Panc1 (cell line): ENCODE measurements around the gene THG1L. TPM values are rescaled to one million over a fixed set of nuclear protein-coding genes. Genes with fewer than 3 reads are reported as not detected.

Source experiments
- ATAC-seq: fragments of 200-7000 bp; cut with Tn5 transposase; 2 replicates; pipeline ENCODE4 v1.9.1; 2020; ENCODE audit warnings: mild to moderate bottlenecking, moderate library complexity
- BruUV-seq: library from RNA; stranded (reverse); fragments of 400-500 nt; replicated peaks from 2 replicates; lab custom pipeline; 2021; lab: Mats Ljungman, UMichigan
- CTCF ChIA-PET: fragments of 300-600 bp; sonication (Branson Sonifier 250); formaldehyde crosslinking; loops from one replicate; lab custom pipeline; 2022; ENCODE audit warnings: antibody characterized with exemption; lab: Charles Lee
- POLR2A ChIA-PET: fragments of 300-600 bp; sonication (Branson Sonifier 250); formaldehyde crosslinking; loops from one replicate; lab custom pipeline; 2022; ENCODE audit warnings: antibody characterized with exemption; lab: Charles Lee
- DNase-seq: peaks from one replicate; pipeline ENCODE4 v3.0.0-alpha.2; 2010; ENCODE audit warnings: low read depth, low spot score
- H3K27ac ChIP-seq: 2 replicates; pipeline ENCODE4 v1.5.1; 2011; ENCODE audit warnings: mild to moderate bottlenecking, low read length, inconsistent platforms
- H3K27me3 ChIP-seq: fragments of 200-500 bp; sonication (Bioruptor generic); 2 replicates; pipeline ENCODE4 v1.6.0; 2014; ENCODE audit warnings: low read length, inconsistent platforms; ENCODE audit not compliant: control insufficient read depth, insufficient read depth
- H3K36me3 ChIP-seq: fragments of 200-500 bp; sonication (Bioruptor generic); 2 replicates; pipeline ENCODE4 v1.5.1; 2014; ENCODE audit warnings: inconsistent platforms, mild to moderate bottlenecking, low read length, moderate library complexity; ENCODE audit not compliant: control insufficient read depth, insufficient read depth
- H3K4me1 ChIP-seq: 2 replicates; pipeline ENCODE4 v1.5.1; 2011; ENCODE audit warnings: inconsistent platforms, mild to moderate bottlenecking, low read length, moderate library complexity; ENCODE audit not compliant: control insufficient read depth, insufficient read depth
- H3K4me3 ChIP-seq, 2 experiments: 2 replicates each; pipeline ENCODE4 v1.5.1; 2011 to 2012; ENCODE audit warnings: low read depth in 2 of 2, low read length in 2 of 2, mild to moderate bottlenecking in 2 of 2, inconsistent platforms in 1 of 2, moderate library complexity in 1 of 2
- H3K9me3 ChIP-seq: fragments of 200-500 bp; sonication (Bioruptor generic); 2 replicates; pipeline ENCODE4 v1.5.1; 2014; ENCODE audit warnings: low read depth, mild to moderate bottlenecking, inconsistent platforms, low read length, moderate library complexity; ENCODE audit not compliant: control insufficient read depth, insufficient read depth
- POLR2AphosphoS5 ChIP-seq: IDR thresholded peaks from 2 replicates; pipeline ENCODE4 v1.6.1; 2012; ENCODE audit warnings: mild to moderate bottlenecking, low read depth, low read length, moderate library complexity
- SIN3A ChIP-seq: IDR thresholded peaks from 2 replicates; pipeline ENCODE4 v1.6.1; 2012; ENCODE audit warnings: low read depth, mild to moderate bottlenecking, low read length, moderate library complexity, borderline replicate concordance; ENCODE audit not compliant: insufficient read depth
- TCF7L2 ChIP-seq: IDR thresholded peaks from 2 replicates; pipeline ENCODE4 v1.6.1; 2011; ENCODE audit warnings: mild to moderate bottlenecking, low read depth, low read length, inconsistent platforms
- in situ Hi-C: cut with HindIII; loops from 2 replicates; pipeline ENCODE4 v1.10.0; 2016; ENCODE audit warnings: low sequenced_read_pairs, low pct_unique_long_range_greater_than_20kb
- intact Hi-C: fragments of 100-400 bp; cut with micrococcal nuclease; formaldehyde crosslinking; loops from one replicate; pipeline ENCODE4 v1.10.0; 2022; ENCODE audit not compliant: unreplicated experiment
- total RNA-seq: library from RNA; stranded (reverse); gene quantifications from one replicate; pipeline ENCODE4 v1.2.1, GENCODE V29; 2021; ENCODE audit not compliant: unreplicated experiment
- TF ChIP-seq, protein P1 (sequence below): fragments of 450-650 bp; IDR thresholded peaks from 2 replicates; pipeline ENCODE4 v1.5.1; 2017; ENCODE audit warnings: mild to moderate bottlenecking
- TF ChIP-seq, protein P2 (sequence below), 2 experiments: IDR thresholded peaks; 2 replicates each; pipeline ENCODE4 v1.6.1; 2011 to 2012; ENCODE audit warnings: low read depth in 2 of 2, control low read depth in 1 of 2, low read length in 1 of 2, mild to moderate bottlenecking in 1 of 2, moderate library complexity in 1 of 2; ENCODE audit not compliant: insufficient read depth in 1 of 2

The THG1L gene
- total RNA-seq, 1 experiment from 2014 or later = 15.4 TPM

DNA sequence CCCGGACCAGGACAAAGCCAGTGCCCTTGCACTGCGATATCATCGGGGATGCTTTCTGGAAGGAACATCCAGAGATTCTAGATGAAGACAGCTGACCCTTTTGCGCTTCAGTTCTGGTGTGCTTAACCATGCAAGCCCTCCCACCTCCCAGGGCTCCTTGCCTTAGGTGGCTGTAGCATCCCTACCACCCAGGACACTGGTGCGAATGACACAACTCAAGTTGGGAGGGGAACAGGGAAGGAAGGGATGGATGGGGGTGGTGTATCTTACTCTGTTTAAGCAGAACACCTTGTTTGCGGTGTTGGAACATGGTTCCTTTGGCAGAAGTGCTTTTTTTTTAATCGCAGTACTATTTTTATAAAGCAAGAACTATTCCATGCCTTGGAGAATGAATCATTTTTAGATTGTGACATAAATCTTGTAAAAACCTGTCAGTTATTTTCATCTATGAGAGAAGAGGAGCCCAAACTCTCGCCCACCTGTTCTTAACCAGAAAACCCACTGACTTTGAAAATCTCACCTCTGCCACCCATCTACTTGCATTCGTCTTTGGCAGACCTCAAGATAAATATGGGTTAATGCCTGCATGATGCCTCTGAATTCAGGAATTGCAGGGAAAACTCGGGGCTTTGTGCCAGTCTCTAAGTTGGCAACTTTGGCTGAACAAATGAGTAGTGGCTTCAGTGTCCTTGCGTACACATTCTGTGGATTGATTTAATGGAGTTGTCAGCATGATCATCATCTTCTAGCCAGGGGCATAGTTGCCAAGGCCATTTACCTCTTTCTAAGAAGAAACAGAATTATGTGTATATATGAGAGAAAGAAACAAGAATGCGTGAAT lies 8.4 kb downstream of the THG1L start:
- Histone ChIP-seq H3K9me3 (no peaks in the 10 kb centered on the region), H3K4me1 (peaks cover 7% of the 10 kb centered on the region), H3K27ac (no peak overlapping the region), H3K27me3 (no peaks in the 10 kb centered on the region), H3K4me3 (no peak overlapping the region), H3K36me3 (no peaks in the 10 kb centered on the region; the same call in 1 of the 2 replicates)
- TF ChIP-seq, protein P1, sequence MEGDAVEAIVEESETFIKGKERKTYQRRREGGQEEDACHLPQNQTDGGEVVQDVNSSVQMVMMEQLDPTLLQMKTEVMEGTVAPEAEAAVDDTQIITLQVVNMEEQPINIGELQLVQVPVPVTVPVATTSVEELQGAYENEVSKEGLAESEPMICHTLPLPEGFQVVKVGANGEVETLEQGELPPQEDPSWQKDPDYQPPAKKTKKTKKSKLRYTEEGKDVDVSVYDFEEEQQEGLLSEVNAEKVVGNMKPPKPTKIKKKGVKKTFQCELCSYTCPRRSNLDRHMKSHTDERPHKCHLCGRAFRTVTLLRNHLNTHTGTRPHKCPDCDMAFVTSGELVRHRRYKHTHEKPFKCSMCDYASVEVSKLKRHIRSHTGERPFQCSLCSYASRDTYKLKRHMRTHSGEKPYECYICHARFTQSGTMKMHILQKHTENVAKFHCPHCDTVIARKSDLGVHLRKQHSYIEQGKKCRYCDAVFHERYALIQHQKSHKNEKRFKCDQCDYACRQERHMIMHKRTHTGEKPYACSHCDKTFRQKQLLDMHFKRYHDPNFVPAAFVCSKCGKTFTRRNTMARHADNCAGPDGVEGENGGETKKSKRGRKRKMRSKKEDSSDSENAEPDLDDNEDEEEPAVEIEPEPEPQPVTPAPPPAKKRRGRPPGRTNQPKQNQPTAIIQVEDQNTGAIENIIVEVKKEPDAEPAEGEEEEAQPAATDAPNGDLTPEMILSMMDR = no peak
- TF ChIP-seq, protein P2, sequence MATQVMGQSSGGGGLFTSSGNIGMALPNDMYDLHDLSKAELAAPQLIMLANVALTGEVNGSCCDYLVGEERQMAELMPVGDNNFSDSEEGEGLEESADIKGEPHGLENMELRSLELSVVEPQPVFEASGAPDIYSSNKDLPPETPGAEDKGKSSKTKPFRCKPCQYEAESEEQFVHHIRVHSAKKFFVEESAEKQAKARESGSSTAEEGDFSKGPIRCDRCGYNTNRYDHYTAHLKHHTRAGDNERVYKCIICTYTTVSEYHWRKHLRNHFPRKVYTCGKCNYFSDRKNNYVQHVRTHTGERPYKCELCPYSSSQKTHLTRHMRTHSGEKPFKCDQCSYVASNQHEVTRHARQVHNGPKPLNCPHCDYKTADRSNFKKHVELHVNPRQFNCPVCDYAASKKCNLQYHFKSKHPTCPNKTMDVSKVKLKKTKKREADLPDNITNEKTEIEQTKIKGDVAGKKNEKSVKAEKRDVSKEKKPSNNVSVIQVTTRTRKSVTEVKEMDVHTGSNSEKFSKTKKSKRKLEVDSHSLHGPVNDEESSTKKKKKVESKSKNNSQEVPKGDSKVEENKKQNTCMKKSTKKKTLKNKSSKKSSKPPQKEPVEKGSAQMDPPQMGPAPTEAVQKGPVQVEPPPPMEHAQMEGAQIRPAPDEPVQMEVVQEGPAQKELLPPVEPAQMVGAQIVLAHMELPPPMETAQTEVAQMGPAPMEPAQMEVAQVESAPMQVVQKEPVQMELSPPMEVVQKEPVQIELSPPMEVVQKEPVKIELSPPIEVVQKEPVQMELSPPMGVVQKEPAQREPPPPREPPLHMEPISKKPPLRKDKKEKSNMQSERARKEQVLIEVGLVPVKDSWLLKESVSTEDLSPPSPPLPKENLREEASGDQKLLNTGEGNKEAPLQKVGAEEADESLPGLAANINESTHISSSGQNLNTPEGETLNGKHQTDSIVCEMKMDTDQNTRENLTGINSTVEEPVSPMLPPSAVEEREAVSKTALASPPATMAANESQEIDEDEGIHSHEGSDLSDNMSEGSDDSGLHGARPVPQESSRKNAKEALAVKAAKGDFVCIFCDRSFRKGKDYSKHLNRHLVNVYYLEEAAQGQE (IDR thresholded peaks at IDR 0.05; ENCODE audit: insufficient read depth in 1 of 2, low read depth in 2 of 2, low read length in 1 of 2) = no peak
- TF ChIP-seq TCF7L2 = no peak
- TF ChIP-seq SIN3A = no peak
- no peak for TF ChIP-seq POLR2AphosphoS5
- CTCF ChIA-PET = no interaction called here
- in situ Hi-C loops (no loop called here), intact Hi-C loops (loop anchor here (5.0 to 10.0 kb wide), 2 partner anchors 412 to 595 kb away; partner anchors contain the start of gene MED7)
- ATAC-seq = no peak
- no peak for DNase-seq
- POLR2A ChIA-PET = no interaction called here
- BruUV-seq = no TSS peak

DNA sequence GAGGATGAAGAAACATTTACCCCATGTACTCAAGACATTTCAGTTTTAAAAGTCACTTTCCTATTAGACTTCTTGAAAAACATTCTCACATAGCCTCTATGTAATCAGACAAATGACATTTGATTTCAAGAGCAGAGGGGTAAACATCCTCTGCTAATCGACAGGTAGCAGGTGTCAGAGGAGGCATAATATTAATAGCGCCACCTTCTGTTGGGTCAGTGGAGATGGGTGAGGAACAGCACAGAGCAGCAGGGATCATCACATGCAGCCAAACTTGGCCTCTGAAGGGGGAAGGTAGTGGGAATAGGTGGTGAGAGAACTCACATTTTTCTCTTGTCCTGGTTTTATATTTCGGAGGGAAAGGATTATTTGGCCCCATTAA lies 9.0 kb downstream of the THG1L start:
- intact Hi-C loops = loop anchor here (5.0 to 10.0 kb wide), 2 partner anchors 413 to 595 kb away; partner anchors contain the start of gene MED7
- no peak for DNase-seq
- no TSS peak for BruUV-seq
- ChIA-PET CTCF (no interaction called here), POLR2A (no interaction called here)
- in situ Hi-C loops = no loop called here
- no peaks in the 10 kb centered on the region for H3K27me3 ChIP-seq
- H3K27ac ChIP-seq = no peak overlapping the region
- ATAC-seq = no peak
- H3K9me3 ChIP-seq = no peaks in the 10 kb centered on the region
- H3K4me3 ChIP-seq = no peak overlapping the region
- no peaks in the 10 kb centered on the region; the same call in 1 of the 2 replicates for H3K36me3 ChIP-seq
- TF ChIP-seq SIN3A = no peak
- TF ChIP-seq, protein P1 = peak; percentile 75
- H3K4me1 ChIP-seq = peaks cover 9% of the 10 kb centered on the region
